Endothelial cell of coronary artery (primary cell): ENCODE data around the gene ZNF217. TPM values are rescaled to one million over a fixed set of nuclear protein-coding genes. Genes with fewer than 3 reads are reported as not detected.

Source experiments
- total RNA-seq: library from RNA; depleted of rRNA; stranded (reverse); fragments of >200 nt; gene quantifications from 2 replicates; pipeline ENCODE4 v1.2.3, GENCODE V29; 2014

ZNF217 gene
- 14.1 and 17.5 TPM in 2 replicates for total RNA-seq

GRCh38 chr20:53593466-53594007 is at the start of gene ZNF217:
TSS of gene ZNF217 (minus strand) at chr20:53593839. CDS start at chr20:53582826, 11,013 bp downstream.

